GM19395 (cell line): ENCODE data around the gene SERINC5.
"Not testable (repeated sequence)": the region's sequence is repeated elsewhere in the genome, so short reads cannot be mapped to it uniquely, and the experiment has no call there.

Experiments used
- ATAC-seq: cut with Tn5 transposase; IDR thresholded peaks from one replicate; pipeline ENCODE4 v1.9.1; 2021; ENCODE audit warnings: mild to moderate bottlenecking, moderate library complexity; ENCODE audit not compliant: unreplicated experiment

Gene SERINC5

GRCh38 chr5:80255811-80256712, at the start of gene SERINC5:
SERINC5 (minus strand) TSS chr5:80256048; CDS start chr5:80255922, 126 bp downstream.
- ATAC-seq: peak; percentile 83

- ATAC-seq: no peak
Measured at GRCh38 chr5:80302636-80303035, 46.8 kb upstream of the SERINC5 start.

GRCh38 chr5:80301342-80301741, 45.5 kb upstream of the SERINC5 start:
- not testable (repeated sequence) for ATAC-seq

GRCh38 chr5:80300796-80301195, 44.9 kb upstream of the SERINC5 start:
- ATAC-seq: not testable (repeated sequence)

- ATAC-seq: no peak
Measured at GRCh38 chr5:80300125-80300524, 44.3 kb upstream of the SERINC5 start.

GRCh38 chr5:80299601-80300000, 43.8 kb upstream of the SERINC5 start:
- ATAC-seq: no peak

- ATAC-seq: no peak
Measured at GRCh38 chr5:80296121-80296520, 40.3 kb upstream of the SERINC5 start.

GRCh38 chr5:80291761-80292160, 35.9 kb upstream of the SERINC5 start:
- ATAC-seq: no peak

GRCh38 chr5:80289320-80289719, 33.5 kb upstream of the SERINC5 start:
- ATAC-seq: no peak

GRCh38 chr5:80288177-80288576, 32.3 kb upstream of the SERINC5 start:
- no peak for ATAC-seq

- no peak for ATAC-seq
Measured at GRCh38 chr5:80284720-80285119, 28.9 kb upstream of the SERINC5 start.

- ATAC-seq: no peak
Measured at GRCh38 chr5:80283360-80283759, 27.5 kb upstream of the SERINC5 start.

- no peak for ATAC-seq
Measured at GRCh38 chr5:80282054-80282453, 26.2 kb upstream of the SERINC5 start.

- ATAC-seq: no peak
Measured at GRCh38 chr5:80277191-80277590, 21.3 kb upstream of the SERINC5 start.

- ATAC-seq: no peak
Measured at GRCh38 chr5:80276186-80276585, 20.3 kb upstream of the SERINC5 start.

- no peak for ATAC-seq
Measured at GRCh38 chr5:80275347-80275746, 19.5 kb upstream of the SERINC5 start.

GRCh38 chr5:80270543-80270942, 14.7 kb upstream of the SERINC5 start:
- ATAC-seq: not testable (repeated sequence)

GRCh38 chr5:80269991-80270438, 14.2 kb upstream of the SERINC5 start:
- no peak for ATAC-seq

- ATAC-seq: no peak
Measured at GRCh38 chr5:80268916-80269315, 13.1 kb upstream of the SERINC5 start.

GRCh38 chr5:80266566-80266965, 10.7 kb upstream of the SERINC5 start:
- ATAC-seq: no peak

GRCh38 chr5:80260461-80260860, 4.6 kb upstream of the SERINC5 start:
- no peak for ATAC-seq

GRCh38 chr5:80259511-80260203, 3.8 kb upstream of the SERINC5 start:
- no peak for ATAC-seq
